Iris pigment epithelial cell (primary cell): ENCODE measurements around the gene SSC5D.

Experiments
- DNase-seq: peaks from one replicate; pipeline ENCODE4 v3.0.0-alpha.2; 2011; ENCODE audit warnings: low read depth

SSC5D gene

GRCh38 chr19:55455576-55456235, 32.5 kb upstream of the SSC5D start:
- DNase-seq = no peak

- no peak for DNase-seq
Observed at GRCh38 chr19:55456347-55456746, 31.9 kb upstream of the SSC5D start.

- DNase-seq = no peak
Observed at GRCh38 chr19:55457683-55458457, 30.4 kb upstream of the SSC5D start.

- no peak for DNase-seq
Observed at GRCh38 chr19:55459551-55459949, 28.7 kb upstream of the SSC5D start.

GRCh38 chr19:55459950-55460657, 28.1 kb upstream of the SSC5D start:
- DNase-seq = peak; percentile 41

GRCh38 chr19:55460670-55461258, 27.5 kb upstream of the SSC5D start:
- DNase-seq = peak; percentile 83

GRCh38 chr19:55461259-55461973, 26.8 kb upstream of the SSC5D start, which contains the start of gene ISOC2:
ISOC2 (minus strand) TSS chr19:55461642; CDS start chr19:55456486, 5,156 bp downstream.
- DNase-seq = peak; percentile 100

GRCh38 chr19:55461974-55462626, 26.1 kb upstream of the SSC5D start:
- peak; percentile 39 for DNase-seq

- no peak for DNase-seq
Observed at GRCh38 chr19:55462722-55463121, 25.5 kb upstream of the SSC5D start.

- DNase-seq = no peak
Observed at GRCh38 chr19:55463583-55464031, 24.6 kb upstream of the SSC5D start.

- DNase-seq = no peak
Observed at GRCh38 chr19:55464039-55464661, 24.1 kb upstream of the SSC5D start.

GRCh38 chr19:55464662-55465054, 23.6 kb upstream of the SSC5D start, which contains the start of gene C19orf85:
C19orf85 (minus strand) TSS chr19:55464751; CDS start chr19:55464554, 197 bp downstream.
- no peak for DNase-seq

- no peak for DNase-seq
Observed at GRCh38 chr19:55465460-55466240, 22.6 kb upstream of the SSC5D start.

- no peak for DNase-seq
Observed at GRCh38 chr19:55466241-55466614, 22.0 kb upstream of the SSC5D start.

GRCh38 chr19:55467236-55468053, 20.8 kb upstream of the SSC5D start:
- DNase-seq = peak; percentile 64

GRCh38 chr19:55468054-55468393, 20.2 kb upstream of the SSC5D start:
- DNase-seq = no peak

- DNase-seq = no peak
Observed at GRCh38 chr19:55471266-55471665, 17.0 kb upstream of the SSC5D start.

- DNase-seq = peak; percentile 82
Observed at GRCh38 chr19:55472463-55472862, 15.8 kb upstream of the SSC5D start.
